Activated CD8-positive, alpha-beta T cell treated with anti-CD3 and anti-CD28 coated beads for 36 hours (primary cell): ENCODE results near the gene NIT2. TPM values are rescaled to one million over a fixed set of nuclear protein-coding genes. Genes with fewer than 3 reads are reported as not detected.

Source experiments
- ATAC-seq: fragments of 200-7000 bp; cut with Tn5 transposase; one replicate; pipeline ENCODE4 v1.10.0; 2021; ENCODE audit warnings: mild to moderate bottlenecking, moderate library complexity
- CTCF ChIA-PET: fragments of 350-600 bp; sonication (Branson Sonifier 250); formaldehyde crosslinking; loops from one replicate; lab custom pipeline; 2021; ENCODE audit warnings: antibody characterized with exemption; lab: Charles Lee
- POLR2A ChIA-PET: fragments of 350-600 bp; sonication (Branson Sonifier 250); formaldehyde crosslinking; loops from one replicate; lab custom pipeline; 2021; ENCODE audit warnings: antibody characterized with exemption; lab: Charles Lee
- DNase-seq: peaks from one replicate; pipeline ENCODE4 v3.0.0-alpha.2; 2020
- H3K27ac Mint-ChIP-seq: one replicate; pipeline ENCODE4 v1.8.0; 2021; ENCODE audit warnings: mild to moderate bottlenecking, mixed read lengths
- H3K27me3 Mint-ChIP-seq: one replicate; pipeline ENCODE4 v1.8.0; 2021; ENCODE audit warnings: mixed read lengths
- H3K36me3 Mint-ChIP-seq: one replicate; pipeline ENCODE4 v1.8.0; 2021; ENCODE audit warnings: low read depth, mixed read lengths
- H3K4me1 Mint-ChIP-seq: one replicate; pipeline ENCODE4 v1.8.0; 2021; ENCODE audit warnings: low read depth, mixed read lengths
- H3K4me3 Mint-ChIP-seq: one replicate; pipeline ENCODE4 v1.8.0; 2021; ENCODE audit warnings: mild to moderate bottlenecking, moderate library complexity, mixed read lengths
- H3K9me3 Mint-ChIP-seq: one replicate; pipeline ENCODE4 v1.8.0; 2021; ENCODE audit warnings: mixed read lengths
- CTCF ChIP-seq: fragments of 200-600 bp; IDR thresholded peaks from one replicate; pipeline ENCODE4 v1.8.0; 2022; ENCODE audit warnings: antibody characterized with exemption, mild to moderate bottlenecking
- intact Hi-C: fragments of 100-400 bp; cut with micrococcal nuclease; formaldehyde crosslinking; loops from one replicate; pipeline ENCODE4 v1.10.0; 2022
- total RNA-seq, 2 experiments: library from RNA; stranded (reverse); gene quantifications; one replicate each; pipeline ENCODE4 v1.2.3, GENCODE V29; 2021

Gene NIT2
- total RNA-seq, 2 experiments from 2014 or later = 64.2 TPM

GRCh38 chr3:100403362-100404249, 69.0 kb downstream of the NIT2 start:
- no peaks in the 10 kb centered on the region for H3K27me3 Mint-ChIP-seq
- intact Hi-C loops = no loop called here
- POLR2A ChIA-PET = no interaction called here
- peaks cover 11% of the 10 kb centered on the region for H3K9me3 Mint-ChIP-seq
- peaks cover 34% of the 10 kb centered on the region for H3K4me1 Mint-ChIP-seq
- ATAC-seq (no peak), DNase-seq (peak; percentile 26)
- H3K27ac Mint-ChIP-seq = no peak overlapping the region
- peak overlapping the region; percentile 84 for H3K4me3 Mint-ChIP-seq
- CTCF ChIA-PET = no interaction called here
- H3K36me3 Mint-ChIP-seq = peaks cover 37% of the 10 kb centered on the region
- TF ChIP-seq CTCF = no peak

- POLR2A ChIA-PET = no interaction called here
- Mint-ChIP-seq H3K4me3 (peak overlapping the region; percentile 84), H3K4me1 (peaks cover 29% of the 10 kb centered on the region), H3K27ac (no peak overlapping the region), H3K36me3 (peaks cover 36% of the 10 kb centered on the region), H3K27me3 (no peaks in the 10 kb centered on the region), H3K9me3 (peaks cover 11% of the 10 kb centered on the region)
- TF ChIP-seq CTCF = no peak
- CTCF ChIA-PET = no interaction called here
- ATAC-seq (no peak), DNase-seq (no peak)
- intact Hi-C loops = no loop called here
Observed at GRCh38 chr3:100404250-100404548, 69.6 kb downstream of the NIT2 start.

- intact Hi-C loops = no loop called here
- no peak for ATAC-seq
- Mint-ChIP-seq H3K36me3 (peaks cover 39% of the 10 kb centered on the region), H3K4me1 (peaks cover 21% of the 10 kb centered on the region), H3K4me3 (no peak overlapping the region), H3K9me3 (peaks cover 18% of the 10 kb centered on the region), H3K27me3 (no peaks in the 10 kb centered on the region), H3K27ac (no peak overlapping the region)
- no peak for DNase-seq
- ChIA-PET CTCF (no interaction called here), POLR2A (no interaction called here)
- TF ChIP-seq CTCF = no peak
Observed at GRCh38 chr3:100407164-100407563, 72.6 kb downstream of the NIT2 start.

GRCh38 chr3:100407977-100408532, 73.5 kb downstream of the NIT2 start:
- Mint-ChIP-seq H3K4me1 (peaks cover 17% of the 10 kb centered on the region), H3K27ac (no peak overlapping the region), H3K9me3 (peaks cover 24% of the 10 kb centered on the region), H3K27me3 (no peaks in the 10 kb centered on the region), H3K36me3 (peaks cover 47% of the 10 kb centered on the region), H3K4me3 (no peak overlapping the region)
- ChIA-PET POLR2A (no interaction called here), CTCF (interaction anchor here (1.0 kb wide), 1 partner anchor 11 kb away, joined by 3 read pairs; no protein-coding TSS in a partner anchor)
- DNase-seq = no peak
- ATAC-seq = no peak
- intact Hi-C loops = no loop called here
- TF ChIP-seq CTCF = no peak

Other genes starting within 250 kb of the NIT2 start
- under 1 TPM; 0.11 to 0.13 TPM for gene FILIP1L, start 220.3 kb upstream of the NIT2 start, total RNA-seq
- 10 to 100 TPM; 14.4 to 20.5 TPM for gene TBC1D23, start 73.8 kb upstream of the NIT2 start, total RNA-seq
- gene TOMM70, start 66.3 kb downstream of the NIT2 start, total RNA-seq = 10 to 100 TPM; 56.2 to 57.8 TPM
- 1 to 10 TPM; 2.5 TPM for gene LNP1, start 66.8 kb downstream of the NIT2 start, total RNA-seq
- gene TMEM45A, start 157.9 kb downstream of the NIT2 start, total RNA-seq = 1 to 10 TPM; 1.1 to 1.8 TPM